ENCODE measurements around the gene PIP5K1C.

Gene PIP5K1C

DNA sequence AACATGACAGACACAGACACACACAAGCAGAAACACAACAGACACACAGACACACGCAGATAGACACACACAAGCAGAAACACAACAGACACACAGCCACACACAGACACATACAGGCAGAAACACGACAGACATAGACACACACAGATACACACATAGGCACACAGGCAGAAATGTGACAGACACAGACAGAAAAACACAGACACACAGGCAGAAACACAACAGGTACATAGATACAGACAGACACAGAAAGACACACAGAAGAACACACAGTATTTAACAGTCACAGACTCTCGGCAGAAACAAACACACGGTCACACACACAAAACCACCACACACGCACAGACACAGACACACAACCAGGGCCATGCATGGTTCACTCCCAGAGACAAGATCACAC is 94.5 kb downstream of the PIP5K1C start:
- Histone ChIP-seq H3K4me2 (ENCODE audit: insufficient read depth, low read length) (no peak overlapping the region), H3K79me2 (ENCODE audit: insufficient read depth, low read length) (no peaks in the 10 kb centered on the region), H2AFZ (ENCODE audit: low read depth, low read length) (no peak overlapping the region), H3K4me3 (ENCODE audit: low read depth in 1 of 2, low read length in 2 of 2) (no peak overlapping the region), H3K36me3 (ENCODE audit: insufficient read depth, low read length) (peaks cover 4% of the 10 kb centered on the region), H3K4me1 (ENCODE audit: insufficient read depth, low read length) (no peaks in the 10 kb centered on the region), H3K9ac (ENCODE audit: low read depth, low read length) (no peak overlapping the region), H4K20me1 (ENCODE audit: insufficient read depth, low read length) (no peaks in the 10 kb centered on the region), H3K9me3 (ENCODE audit: insufficient read depth, low read length, severe bottlenecking) (no peaks in the 10 kb centered on the region), H3K27me3 (ENCODE audit: insufficient read depth, low read length, poor library complexity) (no peaks in the 10 kb centered on the region), H3K27ac (ENCODE audit: low read length) (no peak overlapping the region)
- TF ChIP-seq, protein P1, sequence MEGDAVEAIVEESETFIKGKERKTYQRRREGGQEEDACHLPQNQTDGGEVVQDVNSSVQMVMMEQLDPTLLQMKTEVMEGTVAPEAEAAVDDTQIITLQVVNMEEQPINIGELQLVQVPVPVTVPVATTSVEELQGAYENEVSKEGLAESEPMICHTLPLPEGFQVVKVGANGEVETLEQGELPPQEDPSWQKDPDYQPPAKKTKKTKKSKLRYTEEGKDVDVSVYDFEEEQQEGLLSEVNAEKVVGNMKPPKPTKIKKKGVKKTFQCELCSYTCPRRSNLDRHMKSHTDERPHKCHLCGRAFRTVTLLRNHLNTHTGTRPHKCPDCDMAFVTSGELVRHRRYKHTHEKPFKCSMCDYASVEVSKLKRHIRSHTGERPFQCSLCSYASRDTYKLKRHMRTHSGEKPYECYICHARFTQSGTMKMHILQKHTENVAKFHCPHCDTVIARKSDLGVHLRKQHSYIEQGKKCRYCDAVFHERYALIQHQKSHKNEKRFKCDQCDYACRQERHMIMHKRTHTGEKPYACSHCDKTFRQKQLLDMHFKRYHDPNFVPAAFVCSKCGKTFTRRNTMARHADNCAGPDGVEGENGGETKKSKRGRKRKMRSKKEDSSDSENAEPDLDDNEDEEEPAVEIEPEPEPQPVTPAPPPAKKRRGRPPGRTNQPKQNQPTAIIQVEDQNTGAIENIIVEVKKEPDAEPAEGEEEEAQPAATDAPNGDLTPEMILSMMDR (IDR thresholded peaks at IDR 0.05; ENCODE audit: borderline replicate concordance, extremely low read depth, low read length, poor library complexity, severe bottlenecking), result no peak
- no peak for TF ChIP-seq EZH2 (IDR thresholded peaks at IDR 0.05; ENCODE audit: borderline replicate concordance, low read depth, low read length, severe bottlenecking)
- ATAC-seq (ENCODE audit: insufficient read depth, low read depth) (no peak), DNase-seq (no peak)

GRCh38 chr19:3605361-3605760 is 94.9 kb downstream of the PIP5K1C start:
- no peaks in the 10 kb centered on the region for H3K4me1 ChIP-seq (ENCODE audit: insufficient read depth, low read length)
- no peak overlapping the region for H3K27ac ChIP-seq (ENCODE audit: low read length)
- no peaks in the 10 kb centered on the region for H4K20me1 ChIP-seq (ENCODE audit: insufficient read depth, low read length)
- no peak overlapping the region for H2AFZ ChIP-seq (ENCODE audit: low read depth, low read length)
- ATAC-seq (ENCODE audit: insufficient read depth, low read depth), result no peak
- peaks cover 2% of the 10 kb centered on the region for H3K36me3 ChIP-seq (ENCODE audit: insufficient read depth, low read length)
- no peak overlapping the region for H3K4me3 ChIP-seq (ENCODE audit: low read depth in 1 of 2, low read length in 2 of 2)
- no peak for DNase-seq
- H3K27me3 ChIP-seq (ENCODE audit: insufficient read depth, low read length, poor library complexity), result no peaks in the 10 kb centered on the region
- no peak overlapping the region for H3K4me2 ChIP-seq (ENCODE audit: insufficient read depth, low read length)
- no peak overlapping the region for H3K9ac ChIP-seq (ENCODE audit: low read depth, low read length)
- no peaks in the 10 kb centered on the region for H3K79me2 ChIP-seq (ENCODE audit: insufficient read depth, low read length)
- no peaks in the 10 kb centered on the region for H3K9me3 ChIP-seq (ENCODE audit: insufficient read depth, low read length, severe bottlenecking)
- no peak for TF ChIP-seq EZH2 (IDR thresholded peaks at IDR 0.05; ENCODE audit: borderline replicate concordance, low read depth, low read length, severe bottlenecking)
- TF ChIP-seq, protein P1 (IDR thresholded peaks at IDR 0.05; ENCODE audit: borderline replicate concordance, extremely low read depth, low read length, poor library complexity, severe bottlenecking), result no peak

- H3K27me3 ChIP-seq (ENCODE audit: insufficient read depth, low read length, poor library complexity), result no peaks in the 10 kb centered on the region
- H3K4me1 ChIP-seq (ENCODE audit: insufficient read depth, low read length), result no peaks in the 10 kb centered on the region
- no peak overlapping the region for H2AFZ ChIP-seq (ENCODE audit: low read depth, low read length)
- no peaks in the 10 kb centered on the region for H3K36me3 ChIP-seq (ENCODE audit: insufficient read depth, low read length)
- DNase-seq, result no peak
- TF ChIP-seq, protein P1 (IDR thresholded peaks at IDR 0.05; ENCODE audit: borderline replicate concordance, extremely low read depth, low read length, poor library complexity, severe bottlenecking), result no peak
- TF ChIP-seq EZH2 (IDR thresholded peaks at IDR 0.05; ENCODE audit: borderline replicate concordance, low read depth, low read length, severe bottlenecking), result no peak
- H4K20me1 ChIP-seq (ENCODE audit: insufficient read depth, low read length), result no peaks in the 10 kb centered on the region
- ATAC-seq (ENCODE audit: insufficient read depth, low read depth), result peak; percentile 38; the same call in 1 of the 3 replicates
- no peak overlapping the region for H3K4me2 ChIP-seq (ENCODE audit: insufficient read depth, low read length)
- no peak overlapping the region for H3K9ac ChIP-seq (ENCODE audit: low read depth, low read length)
- H3K4me3 ChIP-seq (ENCODE audit: low read depth in 1 of 2, low read length in 2 of 2), result no peak overlapping the region
- no peaks in the 10 kb centered on the region for H3K79me2 ChIP-seq (ENCODE audit: insufficient read depth, low read length)
- H3K9me3 ChIP-seq (ENCODE audit: insufficient read depth, low read length, severe bottlenecking), result no peaks in the 10 kb centered on the region
- H3K27ac ChIP-seq (ENCODE audit: low read length), result no peak overlapping the region
Observed at GRCh38 chr19:3604987-3605343, 95.3 kb downstream of the PIP5K1C start.
